LNCaP clone FGC (cell line): Measurements from ENCODE around the gene PPP2R5B.

Source experiments
- DNase-seq: peaks from one replicate; pipeline ENCODE4 v3.0.0-alpha.2; 2011; ENCODE audit warnings: low read depth
- H3K4me3 ChIP-seq: 2 replicates; pipeline ENCODE4 v1.5.1; 2011; ENCODE audit warnings: mild to moderate bottlenecking, low read depth, low read length, control low read depth
- TF ChIP-seq, protein P1 (sequence below): IDR thresholded peaks from 2 replicates; pipeline ENCODE4 v1.5.1; 2012; ENCODE audit warnings: mild to moderate bottlenecking; ENCODE audit not compliant: control insufficient read depth, insufficient read depth; ENCODE audit errors: extremely low read depth

PPP2R5B gene

DNA sequence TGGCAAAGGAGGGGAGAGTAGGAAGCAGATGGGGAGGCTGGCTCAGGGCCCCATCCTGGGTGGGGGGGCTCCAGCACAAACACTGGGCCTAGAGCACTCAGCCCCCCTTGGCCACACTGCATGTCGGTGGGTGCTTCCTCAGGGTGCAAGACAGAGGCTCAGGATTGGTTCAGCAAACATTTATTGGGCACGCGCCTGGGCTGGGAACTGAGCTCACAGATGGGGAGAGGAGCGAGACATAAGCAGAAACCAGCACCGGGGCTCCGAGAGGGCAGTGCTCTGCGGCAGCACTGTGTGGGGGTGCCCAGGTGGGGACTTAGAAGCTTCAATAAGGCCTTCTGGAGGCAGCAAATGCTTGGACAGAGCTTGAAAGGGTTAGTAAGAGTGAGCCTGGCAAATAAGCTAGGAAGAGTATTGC lies 34.0 kb upstream of the PPP2R5B start:
- DNase-seq, result no peak
- TF ChIP-seq, protein P1, sequence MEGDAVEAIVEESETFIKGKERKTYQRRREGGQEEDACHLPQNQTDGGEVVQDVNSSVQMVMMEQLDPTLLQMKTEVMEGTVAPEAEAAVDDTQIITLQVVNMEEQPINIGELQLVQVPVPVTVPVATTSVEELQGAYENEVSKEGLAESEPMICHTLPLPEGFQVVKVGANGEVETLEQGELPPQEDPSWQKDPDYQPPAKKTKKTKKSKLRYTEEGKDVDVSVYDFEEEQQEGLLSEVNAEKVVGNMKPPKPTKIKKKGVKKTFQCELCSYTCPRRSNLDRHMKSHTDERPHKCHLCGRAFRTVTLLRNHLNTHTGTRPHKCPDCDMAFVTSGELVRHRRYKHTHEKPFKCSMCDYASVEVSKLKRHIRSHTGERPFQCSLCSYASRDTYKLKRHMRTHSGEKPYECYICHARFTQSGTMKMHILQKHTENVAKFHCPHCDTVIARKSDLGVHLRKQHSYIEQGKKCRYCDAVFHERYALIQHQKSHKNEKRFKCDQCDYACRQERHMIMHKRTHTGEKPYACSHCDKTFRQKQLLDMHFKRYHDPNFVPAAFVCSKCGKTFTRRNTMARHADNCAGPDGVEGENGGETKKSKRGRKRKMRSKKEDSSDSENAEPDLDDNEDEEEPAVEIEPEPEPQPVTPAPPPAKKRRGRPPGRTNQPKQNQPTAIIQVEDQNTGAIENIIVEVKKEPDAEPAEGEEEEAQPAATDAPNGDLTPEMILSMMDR, result no peak
- no peak overlapping the region for H3K4me3 ChIP-seq

DNA sequence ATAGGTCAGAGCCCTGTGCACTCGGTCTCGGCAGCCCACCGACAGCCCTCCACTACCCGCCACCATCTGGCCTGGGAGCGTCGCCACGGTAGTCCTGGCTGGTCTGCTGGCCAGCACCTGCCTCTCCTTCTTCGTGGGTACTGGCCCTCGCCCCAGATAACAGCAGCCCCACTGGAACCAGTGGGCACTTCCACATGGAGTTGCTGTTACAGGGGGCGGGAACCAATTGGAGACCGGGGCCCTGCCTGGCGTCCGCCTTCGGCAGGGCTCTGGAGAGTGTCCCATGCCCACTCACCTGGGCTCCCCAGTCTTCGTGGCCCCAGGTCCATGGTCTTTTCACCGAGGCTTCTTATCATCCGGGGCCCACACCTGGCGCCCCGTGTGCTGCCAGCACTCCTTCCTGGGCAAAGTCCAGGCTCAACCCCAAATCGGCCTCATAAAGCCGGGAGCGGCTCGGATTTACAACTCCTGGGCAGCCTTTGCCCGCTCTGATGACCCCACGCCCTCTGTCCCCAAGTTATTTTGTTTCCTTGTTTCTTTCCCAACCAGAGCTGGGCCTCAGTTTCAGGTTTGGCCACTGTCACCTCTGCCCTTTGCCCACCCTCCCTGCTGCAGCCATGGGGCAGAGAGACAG lies 33.2 kb upstream of the PPP2R5B start:
- H3K4me3 ChIP-seq, result no peak overlapping the region
- TF ChIP-seq, protein P1, result no peak
- no peak for DNase-seq

DNA sequence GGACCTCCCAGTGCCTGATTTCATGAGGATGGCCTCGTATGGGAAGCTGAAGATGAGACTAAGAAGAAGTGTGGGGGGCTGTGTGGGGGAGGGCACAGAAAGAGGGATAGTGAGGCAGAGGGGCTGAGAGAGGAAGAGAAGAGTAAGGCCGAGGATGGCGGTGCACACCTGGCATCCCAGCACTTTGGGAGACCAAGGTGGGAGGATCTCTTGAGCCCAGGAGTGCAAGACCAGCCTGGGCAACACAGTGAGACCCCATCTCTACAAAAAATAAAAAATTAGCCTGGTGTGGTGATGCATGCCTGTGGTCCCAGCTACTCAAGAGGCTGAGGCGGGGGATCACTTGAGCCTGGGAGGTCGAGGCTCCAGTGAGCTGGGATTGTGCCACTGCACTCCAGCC lies 32.6 kb upstream of the PPP2R5B start:
- no peak for DNase-seq
- TF ChIP-seq, protein P1, result no peak

DNA sequence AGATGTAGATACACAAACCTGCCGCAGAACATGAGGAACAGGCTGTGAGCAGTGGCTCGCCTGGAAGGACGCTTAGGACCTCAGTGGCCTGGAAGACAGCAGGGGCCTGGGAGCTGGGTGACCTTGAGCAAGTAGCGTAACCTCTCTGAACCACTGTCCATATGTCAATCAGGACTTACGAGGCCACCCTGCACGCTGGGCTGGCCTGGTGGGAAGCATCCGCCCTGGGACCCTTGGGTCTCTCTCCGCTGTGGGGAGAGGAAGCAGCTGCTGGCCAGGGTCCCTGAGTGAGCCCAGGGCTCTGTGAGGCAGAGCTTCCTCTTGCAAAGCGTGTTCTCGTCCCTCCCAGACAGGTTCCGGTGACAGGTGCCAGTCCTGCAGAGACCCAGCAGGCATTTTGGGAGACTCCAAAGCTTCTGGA lies 32.1 kb upstream of the PPP2R5B start:
- no peak overlapping the region for H3K4me3 ChIP-seq
- TF ChIP-seq, protein P1, result no peak
- DNase-seq, result no peak

More for the DNA sequence above, 32.6 kb upstream of the PPP2R5B start:
- no peak overlapping the region for H3K4me3 ChIP-seq

DNA sequence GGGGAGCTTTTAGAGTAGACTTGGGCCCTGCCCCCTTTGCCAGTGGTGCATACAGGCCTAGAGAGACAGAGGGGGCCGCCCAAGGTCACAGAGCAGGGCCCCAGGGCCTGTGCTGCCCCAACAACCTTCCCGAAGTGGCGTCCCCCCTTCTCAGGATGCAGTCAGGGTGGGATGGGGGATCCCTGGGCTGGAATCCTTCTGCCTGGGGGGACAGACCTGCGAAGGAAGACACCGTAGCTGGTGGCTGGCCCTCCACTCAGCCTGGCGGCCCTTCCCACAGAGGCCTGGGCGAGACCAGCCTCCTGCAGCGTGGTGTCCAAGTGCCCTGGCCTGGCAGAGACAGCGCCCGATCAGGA lies 31.7 kb upstream of the PPP2R5B start:
- H3K4me3 ChIP-seq, result no peak overlapping the region

DNA sequence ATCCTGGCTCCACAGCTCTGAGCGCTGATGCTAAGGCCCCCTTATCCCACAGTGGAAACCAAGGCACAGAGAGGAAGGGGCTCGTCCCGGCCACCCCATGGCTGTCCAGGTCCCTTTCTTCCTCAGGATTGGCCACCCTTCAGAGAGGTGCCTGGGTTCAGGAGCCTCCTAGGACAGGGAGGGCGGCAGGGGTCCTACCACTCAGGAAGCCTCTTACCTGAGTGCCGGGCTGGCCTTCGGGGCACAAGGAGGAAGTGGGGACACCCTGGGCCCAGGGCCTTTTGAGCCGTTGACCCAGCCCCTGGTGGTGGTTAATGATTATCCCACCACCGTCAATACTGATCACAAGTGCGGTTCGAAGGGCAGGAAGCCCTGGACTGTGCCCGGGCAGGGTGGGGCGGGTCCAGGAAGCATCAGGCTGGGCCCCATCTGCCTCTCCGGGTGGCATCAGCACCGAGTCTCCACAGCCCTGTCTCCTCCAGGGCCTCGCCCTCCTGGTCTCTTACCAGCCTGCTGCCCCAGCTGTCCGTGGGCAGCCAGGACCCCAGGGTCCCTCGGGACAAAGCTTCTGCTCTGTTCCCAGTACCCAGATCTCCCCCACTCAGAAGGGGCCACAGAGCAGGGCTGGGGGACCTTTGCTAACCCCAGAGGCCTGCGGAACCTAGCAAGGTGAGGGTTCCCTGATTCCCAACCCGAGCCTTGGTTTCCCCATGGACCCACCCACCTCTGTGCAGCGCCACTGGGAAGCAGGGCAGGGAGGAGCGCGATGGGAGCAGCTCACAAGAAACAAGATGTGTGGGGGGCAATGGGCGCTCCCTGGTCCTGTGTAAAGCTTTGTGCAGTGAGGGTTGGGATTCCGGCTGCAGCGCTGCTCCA lies 31.1 kb upstream of the PPP2R5B start:
- TF ChIP-seq, protein P1, result no peak
- H3K4me3 ChIP-seq, result no peak overlapping the region
- DNase-seq, result no peak

More for the DNA sequence above, 31.7 kb upstream of the PPP2R5B start:
- no peak for DNase-seq
- TF ChIP-seq, protein P1, result no peak
